Spleen (tissue), 11 donors: ENCODE measurements around the gene ACSF3. TPM values are rescaled to one million over a fixed set of nuclear protein-coding genes. Genes with fewer than 3 reads are reported as not detected.
A peak's percentile ranks its signal among the peaks of the same experiment; 100 is the strongest.

ENCODE experiments used
- DNase-seq: peaks from one replicate; pipeline ENCODE4 v3.0.0-alpha.2; 2020
- H3K27ac ChIP-seq, 8 donors: fragments of 200-600 bp; sonication (generic) in 7 of 8; 1 replicate in 4 of 8; 2 replicates in 4 of 8; pipeline versions ENCODE4 v1.5.0 to v1.8.0; 2016 to 2021; ENCODE audit warnings: inconsistent platforms in 4 of 8, mild to moderate bottlenecking in 4 of 8, moderate library complexity in 1 of 8
- H3K27me3 ChIP-seq, 7 donors: fragments of 200-600 bp; sonication (generic) in 6 of 7; replicated peaks in 1 of 7; 1 replicate in 4 of 7; 2 replicates in 3 of 7; pipeline versions ENCODE4 v1.5.0 to v1.8.0; 2016 to 2021; ENCODE audit warnings: inconsistent platforms in 3 of 7, mild to moderate bottlenecking in 1 of 7
- H3K36me3 ChIP-seq, 6 donors: fragments of 200-600 bp; sonication (generic) in 5 of 6; 1 replicate in 4 of 6; 2 replicates in 2 of 6; pipeline versions ENCODE4 v1.5.0 to v1.8.0; 2016 to 2021; ENCODE audit warnings: inconsistent platforms in 2 of 6
- H3K4me1 ChIP-seq, 6 donors: fragments of 200-600 bp; sonication (generic) in 5 of 6; 1 replicate in 3 of 6; 2 replicates in 3 of 6; pipeline versions ENCODE4 v1.5.0 to v1.8.0; 2016 to 2021; ENCODE audit warnings: inconsistent platforms in 3 of 6
- H3K4me3 ChIP-seq, 8 donors: fragments of 200-600 bp; sonication (generic) in 7 of 8; 1 replicate in 4 of 8; 2 replicates in 4 of 8; pipeline versions ENCODE4 v1.5.0 to v1.8.0; 2016 to 2021; ENCODE audit warnings: inconsistent platforms in 4 of 8, mild to moderate bottlenecking in 4 of 8, moderate library complexity in 2 of 8
- H3K9me3 ChIP-seq, 8 donors: fragments of 200-600 bp; sonication (generic) in 7 of 8; 1 replicate in 4 of 8; 2 replicates in 4 of 8; pipeline versions ENCODE4 v1.5.0 to v1.8.0; 2016 to 2021; ENCODE audit warnings: inconsistent platforms in 4 of 8
- CTCF ChIP-seq, 11 experiments: fragments of 200-600 bp in 7 of 11; fragments of 450-650 bp in 4 of 11; sonication (generic) in 4 of 11; IDR thresholded peaks in 8 of 11; conservative IDR thresholded peaks in 3 of 11; 1 replicate in 7 of 11; 2 replicates in 4 of 11; pipeline versions ENCODE4 v1.4.0 to v1.8.0; 2016 to 2021; ENCODE audit warnings: antibody characterized with exemption in 11 of 11, inconsistent platforms in 4 of 11, mild to moderate bottlenecking in 1 of 11
- POLR2A ChIP-seq, 3 donors: fragments of 450-650 bp; IDR thresholded peaks; one replicate each; pipeline ENCODE4 v1.5.1; 2017; ENCODE audit warnings: antibody characterized with exemption in 3 of 3, mild to moderate bottlenecking in 1 of 3
- POLR2AphosphoS5 ChIP-seq, 3 donors: sonication (generic); formaldehyde crosslinking; IDR thresholded peaks; one replicate each; pipeline ENCODE4 v1.5.1; 2017; ENCODE audit warnings: antibody characterized with exemption in 3 of 3
- WGBS, 5 donors: extraction: QIAGEN DNeasy Blood & Tissue Kit in 3 of 5; methylation state at CpG; one replicate each; pipeline versions ENCODE4 v1.1.5 to v1.1.7; 2013 to 2018; 5-methylcytosine and 5-hydroxymethylcytosine counted together
- intact Hi-C: fragments of 100-400 bp; cut with DNase I; formaldehyde crosslinking; loops from one replicate; pipeline ENCODE4 v1.15.0; 2023; ENCODE audit warnings: low total_unique reads
- polyA plus RNA-seq, 3 donors: library from polyadenylated mRNA; stranded (reverse); fragments of 200-250 nt; gene quantifications; one replicate each; pipeline ENCODE4 v1.2.1, GENCODE V29; 2013
- total RNA-seq, 7 donors: library from RNA; depleted of rRNA in 3 of 7; stranded (reverse); fragments of >200 nt in 3 of 7; fragmentation: NEBNext Ultra II Directional in 4 of 7; extraction: Animal tissue kit (Norgen Biotek cat#: 25700) in 4 of 7; gene quantifications; one replicate each; pipeline versions ENCODE4 v1.1.0 to v1.2.1, GENCODE V29; 2016 to 2021
- donor health status: healthy with polysubstance abuse.
- donor health status: DM: no; HTN: no; CAD: no; lungs with moderate emphysema.
- donor health status: DM: no; HTN: no; CAD: no.
- donor health status: Bipolar disorder and iron deficiency.
- donor health status: healthy.
- donor health status: DM: no; HTN: no; CAD: no.
- donor health status: DM: yes; HTN: yes; CAD: no.

Gene ACSF3
- total and polyA plus RNA-seq, 10 donors: 35.4 to 68.1 (median 49.1) TPM

GRCh38 chr16:89149386-89149785 is 55.7 kb downstream of the ACSF3 start:
- intact Hi-C loops: no loop called here
- Histone ChIP-seq H3K27me3 (no peaks in the 10 kb centered on the region), H3K36me3 (peaks cover 4 to 88% (median 49%) of the 10 kb centered on the region in 6 donors), H3K4me1 (peaks cover 0 to 9% (median under 1%) of the 10 kb centered on the region in 6 donors), H3K4me3 (no peak overlapping the region), H3K9me3 (peaks cover 0 to 20% (median 16%) of the 10 kb centered on the region in 8 donors), H3K27ac (no peak overlapping the region)
- TF ChIP-seq POLR2AphosphoS5 (IDR thresholded peaks at IDR 0.05) (no peak), CTCF (IDR thresholded peaks at IDR 0.05 in 8 of 11, conservative IDR thresholded peaks at IDR 0.05 in 3 of 11) (no peak), POLR2A (IDR thresholded peaks at IDR 0.05) (no peak)
- 94 to 99% (median 97%) methylated on average over 9 of the region's 9 CpGs for WGBS, 5 donors
- DNase-seq: no peak

DNA sequence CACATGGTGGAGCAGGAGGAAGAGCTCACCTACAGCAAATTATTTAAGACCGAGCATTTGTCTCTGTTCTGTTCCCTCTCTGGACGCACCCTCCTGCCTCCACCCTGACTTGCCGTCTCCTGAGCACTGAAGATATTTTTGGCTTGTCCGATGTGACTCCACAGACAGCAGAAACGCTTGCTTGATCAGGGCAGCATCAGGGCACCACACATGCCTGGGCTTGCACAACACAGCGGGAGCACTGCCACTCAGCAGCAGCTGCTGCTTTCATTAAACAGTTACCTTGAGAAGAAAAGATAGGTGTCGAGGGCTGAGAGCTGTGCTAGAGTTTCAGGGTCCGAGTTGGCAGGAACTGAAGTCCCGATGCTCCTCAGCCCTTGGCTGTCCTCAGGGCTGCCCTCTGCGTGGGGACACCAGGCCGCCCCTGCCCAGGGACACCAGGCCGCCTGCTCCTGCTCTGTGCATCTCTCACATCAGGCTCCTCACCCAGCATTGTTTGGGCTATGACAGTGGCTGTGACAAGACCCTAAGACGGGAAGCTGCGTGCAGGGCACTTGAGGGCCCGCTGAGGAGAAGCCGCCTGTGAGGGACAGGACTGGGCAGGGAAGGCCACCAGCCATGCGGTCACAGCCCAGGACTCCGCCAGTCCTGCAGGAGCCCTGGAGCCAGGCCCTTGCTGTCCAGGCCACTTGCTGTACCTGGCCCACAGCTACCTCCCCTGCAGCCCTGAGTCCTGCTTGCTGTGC is 56.6 kb downstream of the ACSF3 start:
- intact Hi-C loops: no loop called here
- Histone ChIP-seq H3K9me3 (peaks cover 0 to 20% (median 16%) of the 10 kb centered on the region in 8 donors), H3K4me1 (peaks cover 1 to 18% (median 7%) of the 10 kb centered on the region in 6 donors), H3K4me3 (no peak overlapping the region), H3K27me3 (no peaks in the 10 kb centered on the region), H3K36me3 (peaks cover 4 to 79% (median 46%) of the 10 kb centered on the region in 6 donors), H3K27ac (no peak overlapping the region)
- TF ChIP-seq POLR2A (IDR thresholded peaks at IDR 0.05) (no peak), POLR2AphosphoS5 (IDR thresholded peaks at IDR 0.05) (peak in 1 of 3 donors; percentile 52), CTCF (IDR thresholded peaks at IDR 0.05 in 8 of 11, conservative IDR thresholded peaks at IDR 0.05 in 3 of 11) (no peak)
- DNase-seq: peak; percentile 57
- 91 to 99% (median 97%) methylated on average over 15 to 18 of the region's 18 CpGs for WGBS, 5 donors

- WGBS, 5 donors: 91 to 96% (median 94%) methylated on average over 8 of the region's 8 CpGs
- Histone ChIP-seq H3K4me3 (no peak overlapping the region), H3K27me3 (no peaks in the 10 kb centered on the region), H3K27ac (no peak overlapping the region), H3K4me1 (peaks cover 8 to 25% (median 14%) of the 10 kb centered on the region in 6 donors), H3K9me3 (peaks cover 0 to 20% (median 16%) of the 10 kb centered on the region in 8 donors), H3K36me3 (peaks cover 4 to 72% (median 39%) of the 10 kb centered on the region in 6 donors)
- TF ChIP-seq POLR2A (IDR thresholded peaks at IDR 0.05) (no peak), POLR2AphosphoS5 (IDR thresholded peaks at IDR 0.05) (no peak), CTCF (IDR thresholded peaks at IDR 0.05 in 8 of 11, conservative IDR thresholded peaks at IDR 0.05 in 3 of 11) (no peak)
- intact Hi-C loops: no loop called here
- peak; percentile 19 for DNase-seq
Observed at GRCh38 chr16:89150981-89151380, 57.3 kb downstream of the ACSF3 start.
